Measurements from ENCODE around the gene DNAI1.

DNAI1 gene

DNA sequence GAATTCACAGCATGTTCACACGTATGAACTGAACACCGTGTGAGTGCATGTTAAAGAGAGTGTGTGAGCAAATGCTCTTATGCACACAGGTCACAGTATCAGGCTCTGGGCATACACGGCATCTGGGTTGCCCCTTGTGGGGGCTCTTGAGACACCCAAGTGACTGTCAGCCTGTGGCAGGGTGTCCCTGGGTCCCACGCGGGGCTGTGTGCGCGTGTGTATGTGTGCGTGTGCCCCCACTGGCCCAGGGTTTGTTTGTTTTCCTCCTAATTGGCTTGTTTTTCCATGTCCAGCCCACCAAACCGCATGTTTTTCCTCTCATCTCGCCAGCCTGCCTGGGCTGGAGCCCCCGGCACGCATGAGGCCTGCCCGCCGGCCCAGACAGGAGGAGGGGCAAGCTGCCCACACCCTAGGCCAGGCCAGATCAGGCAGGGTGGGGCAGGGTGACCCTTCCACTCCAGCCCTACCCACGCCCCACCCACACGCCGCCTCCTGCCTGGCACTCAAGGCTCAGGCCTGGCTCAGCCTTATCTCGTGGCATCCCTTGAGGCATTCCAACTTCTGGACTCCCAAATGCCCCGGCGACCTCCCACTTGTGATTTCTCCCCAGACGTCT lies 102.1 kb downstream of the DNAI1 start:
- DNase-seq: no peak

DNA sequence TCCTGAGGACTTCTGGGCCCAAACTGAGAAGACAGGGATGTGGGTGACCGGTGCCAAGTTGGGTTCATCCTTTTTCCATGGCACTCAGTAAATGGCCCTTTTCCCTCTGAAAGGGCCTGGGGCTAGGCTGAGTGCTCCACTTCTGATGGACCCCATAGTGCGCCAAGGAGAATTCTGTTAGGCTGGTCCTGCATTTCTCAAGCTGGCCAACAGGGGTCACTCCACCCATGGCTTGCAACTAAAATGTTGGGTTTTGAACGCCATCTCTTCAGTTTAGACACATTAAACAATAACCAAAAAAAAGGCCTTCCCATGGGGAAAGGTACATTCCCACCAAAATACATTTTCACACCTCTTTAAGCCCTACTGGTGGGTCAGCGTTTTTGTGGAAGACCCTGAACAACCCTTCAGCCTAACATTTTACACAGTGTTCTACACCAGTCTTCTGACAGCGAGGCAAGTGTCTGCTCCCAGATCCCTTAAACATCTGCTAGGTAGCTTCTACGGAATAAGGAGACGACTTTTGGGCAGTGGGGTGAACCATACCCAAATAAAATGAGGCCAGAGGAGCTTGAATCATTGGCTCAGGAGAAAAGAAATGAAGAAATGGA lies 103.6 kb downstream of the DNAI1 start:
- peak in 1 of 2 donors; percentile 18 for DNase-seq

- DNase-seq: no peak
These were observed 104.7 kb downstream of the DNAI1 start for GRCh38 chr9:34563262-34563661.

DNA sequence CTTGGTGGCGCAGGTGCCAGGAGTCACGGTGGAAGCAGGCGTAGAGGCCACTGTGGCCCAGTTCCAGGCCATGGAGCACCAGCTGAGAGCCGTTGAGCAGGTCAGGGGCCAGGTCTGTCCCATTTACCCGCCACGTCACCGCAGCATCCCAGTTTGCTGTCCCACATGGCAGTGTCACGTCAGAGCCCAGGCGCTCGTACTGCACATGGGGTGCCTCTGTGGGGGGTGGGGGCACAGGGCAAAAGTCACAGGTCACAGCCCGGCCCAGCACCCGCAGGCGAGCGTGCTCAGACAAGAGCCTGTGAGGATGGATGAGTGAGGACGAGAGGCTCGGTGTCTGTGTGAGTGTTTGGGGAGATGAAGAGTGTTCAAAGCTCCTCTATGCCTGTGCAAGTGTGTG lies 106.0 kb downstream of the DNAI1 start:
- DNase-seq: no peak

- DNase-seq: no peak
These were observed 107.3 kb downstream of the DNAI1 start for GRCh38 chr9:34565856-34566255.

GRCh38 chr9:34566322-34566721 lies 107.7 kb downstream of the DNAI1 start:
- DNase-seq: no peak

GRCh38 chr9:34566972-34567371 lies 108.4 kb downstream of the DNAI1 start:
- DNase-seq: no peak

- DNase-seq: no peak
These were observed 109.5 kb downstream of the DNAI1 start for GRCh38 chr9:34568133-34568532.

GRCh38 chr9:34568774-34569173 lies 110.2 kb downstream of the DNAI1 start:
- no peak for DNase-seq

DNA sequence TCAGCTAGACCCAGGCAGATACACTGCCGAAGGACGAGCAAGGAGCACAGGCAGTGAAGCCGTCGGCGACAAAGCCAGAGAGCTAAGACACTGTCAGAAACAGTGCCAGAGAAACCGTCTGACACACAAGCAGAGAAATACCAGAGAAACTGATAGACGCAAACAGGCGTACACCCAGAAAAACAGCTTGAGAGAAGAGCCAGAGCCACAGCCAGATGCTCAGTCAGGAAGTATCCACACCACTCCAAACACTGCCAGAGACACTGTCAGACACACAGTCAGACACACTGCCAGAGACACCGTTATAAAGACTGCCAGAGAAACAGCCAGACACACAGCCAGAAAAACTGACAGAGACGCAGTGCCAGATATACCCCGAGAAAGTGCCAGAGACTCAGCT lies 111.8 kb downstream of the DNAI1 start:
- no peak for DNase-seq
